Embryonic facial prominence (tissue), 1 donor: Measurements from ENCODE around the gene GTPBP6.
"Not testable (repeated sequence)": the region's sequence is repeated elsewhere in the genome, so short reads cannot be mapped to it uniquely, and the experiment has no call there.

Experiments used
- DNase-seq: peaks from one replicate; pipeline ENCODE4 v3.0.0-alpha.2; 2016; ENCODE audit errors: extremely low spot score

Gene GTPBP6

GRCh38 chrX:316351-317325, 2.0 kb downstream of the GTPBP6 start:
- DNase-seq = no peak

- DNase-seq = no peak
Measured at GRCh38 chrX:314781-315595, 3.6 kb downstream of the GTPBP6 start.

GRCh38 chrX:314049-314448, 4.5 kb downstream of the GTPBP6 start:
- no peak for DNase-seq

- no peak for DNase-seq
Measured at GRCh38 chrX:313546-313945, 5.0 kb downstream of the GTPBP6 start.

- no peak for DNase-seq
Measured at GRCh38 chrX:312621-313331, 5.8 kb downstream of the GTPBP6 start.

GRCh38 chrX:311156-312129, 7.2 kb downstream of the GTPBP6 start:
- no peak for DNase-seq

GRCh38 chrX:310621-311155, 7.9 kb downstream of the GTPBP6 start:
- DNase-seq = no peak

- DNase-seq = no peak
Measured at GRCh38 chrX:308821-309520, 9.6 kb downstream of the GTPBP6 start.

- DNase-seq = no peak
Measured at GRCh38 chrX:307261-308111, 11.1 kb downstream of the GTPBP6 start.

- DNase-seq = not testable (repeated sequence)
Measured at GRCh38 chrX:306614-307251, 11.9 kb downstream of the GTPBP6 start.

- not testable (repeated sequence) for DNase-seq
Measured at GRCh38 chrX:305781-306613, 12.6 kb downstream of the GTPBP6 start.

- DNase-seq = no peak
Measured at GRCh38 chrX:302975-303374, 15.6 kb downstream of the GTPBP6 start.

GRCh38 chrX:300334-300733, 18.3 kb downstream of the GTPBP6 start:
- DNase-seq = no peak

GRCh38 chrX:298993-299392, 19.6 kb downstream of the GTPBP6 start:
- DNase-seq = no peak

- no peak for DNase-seq
Measured at GRCh38 chrX:295136-295535, 23.5 kb downstream of the GTPBP6 start.

GRCh38 chrX:292900-293897, 25.4 kb downstream of the GTPBP6 start:
- DNase-seq = no peak
